Gastroesophageal sphincter (tissue), 3 donors: ENCODE results near the gene SHISAL1.
A peak's percentile ranks its signal among the peaks of the same experiment; 100 is the strongest.

Experiments used
- CTCF ChIP-seq, 4 experiments: fragments of 200-600 bp in 2 of 4; fragments of 450-650 bp in 2 of 4; sonication (generic) in 1 of 4; IDR thresholded peaks; one replicate each; pipeline ENCODE4 v1.5.1; 2017 to 2019; ENCODE audit warnings: antibody characterized with exemption in 4 of 4, mild to moderate bottlenecking in 2 of 4, moderate library complexity in 2 of 4
- EP300 ChIP-seq: sonication (generic); formaldehyde crosslinking; IDR thresholded peaks from one replicate; pipeline ENCODE4 v1.6.1; 2017; ENCODE audit warnings: antibody characterized with exemption, mild to moderate bottlenecking
- POLR2A ChIP-seq, 2 donors: fragments of 450-650 bp; IDR thresholded peaks; one replicate each; pipeline ENCODE4 v1.6.1; 2017; ENCODE audit warnings: antibody characterized with exemption in 2 of 2, mild to moderate bottlenecking in 2 of 2, moderate library complexity in 1 of 2

GRCh38 chr22:44357966-44358465 is 45.3 kb upstream of the SHISAL1 start:
- TF ChIP-seq CTCF (IDR thresholded peaks at IDR 0.05): peak in 1 of 4 experiments; percentile 34
- no peak for TF ChIP-seq EP300
- no peak for TF ChIP-seq POLR2A (IDR thresholded peaks at IDR 0.05)
